Panc1 (cell line): ENCODE measurements around the gene ANKLE2. TPM values are rescaled to one million over a fixed set of nuclear protein-coding genes. Genes with fewer than 3 reads are reported as not detected.
A peak's percentile ranks its signal among the peaks of the same experiment; 100 is the strongest.

Source experiments
- ATAC-seq: fragments of 200-7000 bp; cut with Tn5 transposase; 2 replicates; pipeline ENCODE4 v1.9.1; 2020; ENCODE audit warnings: mild to moderate bottlenecking, moderate library complexity
- BruUV-seq: library from RNA; stranded (reverse); fragments of 400-500 nt; replicated peaks from 2 replicates; lab custom pipeline; 2021; lab: Mats Ljungman, UMichigan
- CTCF ChIA-PET: fragments of 300-600 bp; sonication (Branson Sonifier 250); formaldehyde crosslinking; loops from one replicate; lab custom pipeline; 2022; ENCODE audit warnings: antibody characterized with exemption; lab: Charles Lee
- POLR2A ChIA-PET: fragments of 300-600 bp; sonication (Branson Sonifier 250); formaldehyde crosslinking; loops from one replicate; lab custom pipeline; 2022; ENCODE audit warnings: antibody characterized with exemption; lab: Charles Lee
- DNase-seq: peaks from one replicate; pipeline ENCODE4 v3.0.0-alpha.2; 2010; ENCODE audit warnings: low read depth, low spot score
- H3K27ac ChIP-seq: 2 replicates; pipeline ENCODE4 v1.5.1; 2011; ENCODE audit warnings: mild to moderate bottlenecking, low read length, inconsistent platforms
- H3K27me3 ChIP-seq: fragments of 200-500 bp; sonication (Bioruptor generic); 2 replicates; pipeline ENCODE4 v1.6.0; 2014; ENCODE audit warnings: low read length, inconsistent platforms; ENCODE audit not compliant: control insufficient read depth, insufficient read depth
- H3K36me3 ChIP-seq: fragments of 200-500 bp; sonication (Bioruptor generic); 2 replicates; pipeline ENCODE4 v1.5.1; 2014; ENCODE audit warnings: inconsistent platforms, mild to moderate bottlenecking, low read length, moderate library complexity; ENCODE audit not compliant: control insufficient read depth, insufficient read depth
- H3K4me1 ChIP-seq: 2 replicates; pipeline ENCODE4 v1.5.1; 2011; ENCODE audit warnings: inconsistent platforms, mild to moderate bottlenecking, low read length, moderate library complexity; ENCODE audit not compliant: control insufficient read depth, insufficient read depth
- H3K4me3 ChIP-seq, 2 experiments: 2 replicates each; pipeline ENCODE4 v1.5.1; 2011 to 2012; ENCODE audit warnings: low read depth in 2 of 2, low read length in 2 of 2, mild to moderate bottlenecking in 2 of 2, inconsistent platforms in 1 of 2, moderate library complexity in 1 of 2
- H3K9me3 ChIP-seq: fragments of 200-500 bp; sonication (Bioruptor generic); 2 replicates; pipeline ENCODE4 v1.5.1; 2014; ENCODE audit warnings: low read depth, mild to moderate bottlenecking, inconsistent platforms, low read length, moderate library complexity; ENCODE audit not compliant: control insufficient read depth, insufficient read depth
- POLR2AphosphoS5 ChIP-seq: IDR thresholded peaks from 2 replicates; pipeline ENCODE4 v1.6.1; 2012; ENCODE audit warnings: mild to moderate bottlenecking, low read depth, low read length, moderate library complexity
- SIN3A ChIP-seq: IDR thresholded peaks from 2 replicates; pipeline ENCODE4 v1.6.1; 2012; ENCODE audit warnings: low read depth, mild to moderate bottlenecking, low read length, moderate library complexity, borderline replicate concordance; ENCODE audit not compliant: insufficient read depth
- TCF7L2 ChIP-seq: IDR thresholded peaks from 2 replicates; pipeline ENCODE4 v1.6.1; 2011; ENCODE audit warnings: mild to moderate bottlenecking, low read depth, low read length, inconsistent platforms
- in situ Hi-C: cut with HindIII; loops from 2 replicates; pipeline ENCODE4 v1.10.0; 2016; ENCODE audit warnings: low sequenced_read_pairs, low pct_unique_long_range_greater_than_20kb
- intact Hi-C: fragments of 100-400 bp; cut with micrococcal nuclease; formaldehyde crosslinking; loops from one replicate; pipeline ENCODE4 v1.10.0; 2022; ENCODE audit not compliant: unreplicated experiment
- total RNA-seq: library from RNA; stranded (reverse); gene quantifications from one replicate; pipeline ENCODE4 v1.2.1, GENCODE V29; 2021; ENCODE audit not compliant: unreplicated experiment
- TF ChIP-seq, protein P1 (sequence below), 2 experiments: IDR thresholded peaks; 2 replicates each; pipeline ENCODE4 v1.6.1; 2011 to 2012; ENCODE audit warnings: low read depth in 2 of 2, control low read depth in 1 of 2, low read length in 1 of 2, mild to moderate bottlenecking in 1 of 2, moderate library complexity in 1 of 2; ENCODE audit not compliant: insufficient read depth in 1 of 2
- TF ChIP-seq, protein P2 (sequence below): fragments of 450-650 bp; IDR thresholded peaks from 2 replicates; pipeline ENCODE4 v1.5.1; 2017; ENCODE audit warnings: mild to moderate bottlenecking

Gene ANKLE2
- total RNA-seq, 1 experiment from 2014 or later: 88.7 TPM

DNA sequence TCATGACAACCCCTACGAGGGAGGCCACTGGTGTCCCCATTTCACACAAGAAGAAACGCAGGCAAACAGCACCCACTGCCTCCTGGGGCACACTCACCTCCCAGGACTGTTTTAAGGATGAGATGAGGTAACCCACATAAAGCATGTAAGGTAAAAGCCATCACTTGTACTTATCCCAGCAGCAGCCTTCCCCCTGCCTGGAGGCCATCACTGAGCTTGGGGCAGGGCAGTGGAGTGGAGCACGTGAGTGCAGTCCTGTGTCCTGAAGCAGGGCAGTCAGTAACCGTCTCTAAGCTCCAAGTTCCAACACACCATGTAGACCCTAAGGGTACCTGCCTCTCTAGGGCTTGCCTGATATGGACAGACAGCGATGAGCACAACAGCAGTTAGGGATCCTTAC, 76.2 kb downstream of the ANKLE2 start:
- in situ Hi-C loops: no loop called here
- no peaks in the 10 kb centered on the region for H3K9me3 ChIP-seq
- no peak overlapping the region; a peak in 1 of 4 replicates for H3K4me3 ChIP-seq
- no peaks in the 10 kb centered on the region for H3K27me3 ChIP-seq
- CTCF ChIA-PET: no interaction called here
- no peaks in the 10 kb centered on the region for H3K36me3 ChIP-seq
- POLR2A ChIA-PET: no interaction called here
- TF ChIP-seq, protein P1, sequence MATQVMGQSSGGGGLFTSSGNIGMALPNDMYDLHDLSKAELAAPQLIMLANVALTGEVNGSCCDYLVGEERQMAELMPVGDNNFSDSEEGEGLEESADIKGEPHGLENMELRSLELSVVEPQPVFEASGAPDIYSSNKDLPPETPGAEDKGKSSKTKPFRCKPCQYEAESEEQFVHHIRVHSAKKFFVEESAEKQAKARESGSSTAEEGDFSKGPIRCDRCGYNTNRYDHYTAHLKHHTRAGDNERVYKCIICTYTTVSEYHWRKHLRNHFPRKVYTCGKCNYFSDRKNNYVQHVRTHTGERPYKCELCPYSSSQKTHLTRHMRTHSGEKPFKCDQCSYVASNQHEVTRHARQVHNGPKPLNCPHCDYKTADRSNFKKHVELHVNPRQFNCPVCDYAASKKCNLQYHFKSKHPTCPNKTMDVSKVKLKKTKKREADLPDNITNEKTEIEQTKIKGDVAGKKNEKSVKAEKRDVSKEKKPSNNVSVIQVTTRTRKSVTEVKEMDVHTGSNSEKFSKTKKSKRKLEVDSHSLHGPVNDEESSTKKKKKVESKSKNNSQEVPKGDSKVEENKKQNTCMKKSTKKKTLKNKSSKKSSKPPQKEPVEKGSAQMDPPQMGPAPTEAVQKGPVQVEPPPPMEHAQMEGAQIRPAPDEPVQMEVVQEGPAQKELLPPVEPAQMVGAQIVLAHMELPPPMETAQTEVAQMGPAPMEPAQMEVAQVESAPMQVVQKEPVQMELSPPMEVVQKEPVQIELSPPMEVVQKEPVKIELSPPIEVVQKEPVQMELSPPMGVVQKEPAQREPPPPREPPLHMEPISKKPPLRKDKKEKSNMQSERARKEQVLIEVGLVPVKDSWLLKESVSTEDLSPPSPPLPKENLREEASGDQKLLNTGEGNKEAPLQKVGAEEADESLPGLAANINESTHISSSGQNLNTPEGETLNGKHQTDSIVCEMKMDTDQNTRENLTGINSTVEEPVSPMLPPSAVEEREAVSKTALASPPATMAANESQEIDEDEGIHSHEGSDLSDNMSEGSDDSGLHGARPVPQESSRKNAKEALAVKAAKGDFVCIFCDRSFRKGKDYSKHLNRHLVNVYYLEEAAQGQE (IDR thresholded peaks at IDR 0.05; ENCODE audit: insufficient read depth in 1 of 2, low read depth in 2 of 2, low read length in 1 of 2): no peak
- TF ChIP-seq SIN3A: no peak
- TF ChIP-seq, protein P2, sequence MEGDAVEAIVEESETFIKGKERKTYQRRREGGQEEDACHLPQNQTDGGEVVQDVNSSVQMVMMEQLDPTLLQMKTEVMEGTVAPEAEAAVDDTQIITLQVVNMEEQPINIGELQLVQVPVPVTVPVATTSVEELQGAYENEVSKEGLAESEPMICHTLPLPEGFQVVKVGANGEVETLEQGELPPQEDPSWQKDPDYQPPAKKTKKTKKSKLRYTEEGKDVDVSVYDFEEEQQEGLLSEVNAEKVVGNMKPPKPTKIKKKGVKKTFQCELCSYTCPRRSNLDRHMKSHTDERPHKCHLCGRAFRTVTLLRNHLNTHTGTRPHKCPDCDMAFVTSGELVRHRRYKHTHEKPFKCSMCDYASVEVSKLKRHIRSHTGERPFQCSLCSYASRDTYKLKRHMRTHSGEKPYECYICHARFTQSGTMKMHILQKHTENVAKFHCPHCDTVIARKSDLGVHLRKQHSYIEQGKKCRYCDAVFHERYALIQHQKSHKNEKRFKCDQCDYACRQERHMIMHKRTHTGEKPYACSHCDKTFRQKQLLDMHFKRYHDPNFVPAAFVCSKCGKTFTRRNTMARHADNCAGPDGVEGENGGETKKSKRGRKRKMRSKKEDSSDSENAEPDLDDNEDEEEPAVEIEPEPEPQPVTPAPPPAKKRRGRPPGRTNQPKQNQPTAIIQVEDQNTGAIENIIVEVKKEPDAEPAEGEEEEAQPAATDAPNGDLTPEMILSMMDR: no peak
- TF ChIP-seq POLR2AphosphoS5: no peak
- TF ChIP-seq TCF7L2: no peak
- ATAC-seq (no peak), DNase-seq (no peak)
- peaks cover 7% of the 10 kb centered on the region; the same call in 1 of the 2 replicates for H3K4me1 ChIP-seq
- H3K27ac ChIP-seq: no peak overlapping the region; the same call in 1 of the 2 replicates
- intact Hi-C loops: no loop called here
- TSS peak; percentile 97 for BruUV-seq

DNA sequence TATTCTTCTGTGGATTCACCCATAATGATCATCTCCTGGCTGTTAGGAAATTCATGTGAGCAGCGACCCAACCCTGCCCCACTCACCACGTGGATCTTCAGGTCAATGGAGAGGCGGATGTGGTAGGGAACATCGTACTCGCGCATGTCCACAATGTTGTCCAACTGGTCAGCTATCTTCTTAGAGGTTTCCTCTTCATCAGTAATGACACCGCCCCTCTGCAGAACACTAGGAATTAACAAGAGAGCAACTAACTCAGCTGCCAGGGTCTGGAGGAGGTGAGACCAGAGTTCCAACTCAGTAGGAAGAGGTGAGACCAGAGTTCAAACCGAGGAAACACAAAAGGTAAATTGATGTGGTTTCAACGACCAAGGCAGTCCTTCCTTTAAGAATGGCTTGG, 84.1 kb downstream of the ANKLE2 start:
- no peak overlapping the region for H3K4me3 ChIP-seq
- peaks cover 2% of the 10 kb centered on the region; the same call in 1 of the 2 replicates for H3K36me3 ChIP-seq
- H3K9me3 ChIP-seq: no peaks in the 10 kb centered on the region
- CTCF ChIA-PET: no interaction called here
- BruUV-seq: no TSS peak
- no peaks in the 10 kb centered on the region for H3K4me1 ChIP-seq
- H3K27me3 ChIP-seq: no peaks in the 10 kb centered on the region
- no peak overlapping the region for H3K27ac ChIP-seq
- POLR2A ChIA-PET: no interaction called here
- ATAC-seq (no peak), DNase-seq (no peak)
- no peak for TF ChIP-seq TCF7L2
- TF ChIP-seq, protein P2: no peak
- TF ChIP-seq, protein P1 (IDR thresholded peaks at IDR 0.05; ENCODE audit: insufficient read depth in 1 of 2, low read depth in 2 of 2, low read length in 1 of 2): no peak
- no peak for TF ChIP-seq POLR2AphosphoS5
- TF ChIP-seq SIN3A: no peak
- in situ Hi-C loops (no loop called here), intact Hi-C loops (no loop called here)
